GM19467 (cell line): ENCODE results near the gene SLC29A3.

Experiments
- ATAC-seq: cut with Tn5 transposase; IDR thresholded peaks from one replicate; pipeline ENCODE4 v1.9.1; 2021; ENCODE audit warnings: mild to moderate bottlenecking, moderate library complexity; ENCODE audit not compliant: unreplicated experiment

SLC29A3 gene

DNA sequence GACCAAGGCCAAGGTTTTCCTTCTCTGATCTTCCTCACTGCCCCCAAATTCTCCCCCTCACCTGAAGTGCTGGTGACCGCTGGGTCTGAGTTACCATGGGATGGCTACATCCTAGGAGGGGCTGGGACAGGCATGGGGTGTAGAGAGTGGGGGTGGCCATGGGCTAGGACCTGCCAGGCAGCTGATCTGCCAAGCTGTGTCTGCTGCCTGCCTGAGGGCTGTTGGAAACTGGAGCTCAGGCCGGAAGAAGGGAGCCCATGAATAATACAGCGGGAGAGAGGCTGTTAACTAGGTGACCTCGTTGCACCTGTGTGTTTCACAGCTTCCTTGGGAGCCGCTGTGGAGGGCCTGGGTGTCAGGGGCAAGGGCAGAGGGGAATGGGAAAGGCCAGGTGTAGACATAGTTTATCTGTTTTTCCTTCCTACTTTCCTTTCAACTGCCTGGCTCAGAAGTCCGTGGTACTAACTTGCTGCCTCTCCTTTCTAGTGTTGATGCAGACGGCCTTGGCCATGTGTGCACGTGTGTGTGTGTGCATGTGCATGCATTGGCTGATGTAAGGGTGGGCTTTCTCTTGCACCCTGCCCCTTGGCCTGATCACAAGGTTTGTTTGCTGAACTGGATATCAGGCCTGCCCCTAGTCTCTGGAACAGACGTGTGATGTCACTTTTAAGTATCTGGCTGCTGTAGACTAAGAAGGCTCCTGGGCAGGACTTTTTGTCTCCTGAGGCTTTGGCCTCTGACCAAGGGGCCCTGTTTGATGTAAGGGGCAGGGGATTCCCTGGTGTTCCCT lies 89.6 kb downstream of the SLC29A3 start:
- no peak for ATAC-seq

DNA sequence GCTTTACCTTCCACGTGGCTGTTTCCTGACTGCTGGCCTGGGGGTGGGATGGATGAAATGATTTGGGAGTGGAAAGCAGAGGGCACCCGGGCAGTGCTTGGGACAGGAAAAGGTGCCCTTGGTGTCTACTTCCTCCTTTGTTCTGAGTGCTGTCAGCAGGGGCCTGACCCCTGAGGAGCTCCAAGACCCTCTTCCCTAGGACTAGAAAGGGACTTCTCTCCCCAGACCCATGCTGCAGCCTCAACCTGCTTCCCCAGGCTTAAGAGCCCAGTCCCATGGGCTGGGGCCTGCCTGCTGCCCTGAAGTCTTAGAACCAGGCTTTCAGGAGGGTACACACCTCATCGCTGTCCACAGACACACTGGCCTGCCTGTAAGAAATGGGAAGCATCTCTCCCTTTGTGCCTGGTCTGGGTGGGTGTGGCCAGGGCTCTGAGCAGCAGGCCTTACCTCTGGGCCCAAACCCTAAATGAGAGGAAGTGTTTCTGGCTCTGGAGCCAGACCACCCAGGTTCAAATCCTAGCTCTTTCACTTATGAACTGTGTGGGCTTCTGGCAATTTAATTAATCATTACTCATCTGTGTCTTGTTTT lies 90.6 kb downstream of the SLC29A3 start:
- no peak for ATAC-seq
